Measurements from ENCODE around the gene CGREF1.

GRCh38 chr2:27096748-27097297 lies 22.1 kb downstream of the CGREF1 start:
- TF ChIP-seq GABPA (IDR thresholded peaks at IDR 0.05 in 1 of 2, conservative IDR thresholded peaks at IDR 0.05 in 1 of 2) (no peak), CTCF (IDR thresholded peaks at IDR 0.05; ENCODE audit: low read depth, low read length, missing input control) (no peak), MAX (IDR thresholded peaks at IDR 0.05) (no peak), SP1 (IDR thresholded peaks at IDR 0.05) (no peak), REST (IDR thresholded peaks at IDR 0.05) (no peak), TAF1 (conservative IDR thresholded peaks at IDR 0.05) (no peak), HNF4G (IDR thresholded peaks at IDR 0.05) (no peak), JUND (IDR thresholded peaks at IDR 0.05) (no peak), FOXA1 (IDR thresholded peaks at IDR 0.05) (no peak)
